Choroid plexus epithelial cell (primary cell): ENCODE data around the gene SARM1.
A peak's percentile ranks its signal among the peaks of the same experiment; 100 is the strongest.
"Not testable (repeated sequence)": the region's sequence is repeated elsewhere in the genome, so short reads cannot be mapped to it uniquely, and the experiment has no call there.

Experiments
- DNase-seq: peaks from one replicate; pipeline ENCODE4 v3.0.0-alpha.2; 2010; ENCODE audit warnings: low read depth
- H3K4me3 ChIP-seq: 2 replicates; pipeline ENCODE4 v1.5.1; 2011; ENCODE audit warnings: low read depth, mild to moderate bottlenecking, control low read depth, low read length, moderate library complexity
- CTCF ChIP-seq: conservative IDR thresholded peaks from 2 replicates; pipeline ENCODE4 v1.5.1; 2011; ENCODE audit warnings: low read depth, mild to moderate bottlenecking, control low read depth, inconsistent platforms, low read length, moderate library complexity

SARM1 gene

DNA sequence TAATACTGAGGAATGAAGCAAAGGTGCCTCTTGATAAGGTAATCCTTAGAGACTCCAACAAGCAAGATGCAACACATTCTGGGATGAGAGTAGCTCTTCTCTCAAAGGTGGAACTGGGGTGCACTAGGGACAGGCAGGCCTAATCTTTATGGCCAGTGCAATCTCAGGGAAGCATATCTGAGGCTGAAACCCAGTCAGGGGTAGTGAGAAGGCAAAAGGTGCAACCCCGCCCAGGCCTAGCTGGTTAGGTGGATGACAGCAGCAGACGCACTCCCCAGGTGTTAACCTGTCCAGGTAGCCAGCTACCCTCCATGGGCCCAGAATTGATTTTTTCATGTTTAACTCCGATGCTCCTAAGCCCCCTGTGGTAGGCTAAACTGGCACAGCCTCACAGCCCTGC is 44.4 kb downstream of the SARM1 start:
- no peak overlapping the region for H3K4me3 ChIP-seq
- DNase-seq: no peak
- no peak for TF ChIP-seq CTCF

DNA sequence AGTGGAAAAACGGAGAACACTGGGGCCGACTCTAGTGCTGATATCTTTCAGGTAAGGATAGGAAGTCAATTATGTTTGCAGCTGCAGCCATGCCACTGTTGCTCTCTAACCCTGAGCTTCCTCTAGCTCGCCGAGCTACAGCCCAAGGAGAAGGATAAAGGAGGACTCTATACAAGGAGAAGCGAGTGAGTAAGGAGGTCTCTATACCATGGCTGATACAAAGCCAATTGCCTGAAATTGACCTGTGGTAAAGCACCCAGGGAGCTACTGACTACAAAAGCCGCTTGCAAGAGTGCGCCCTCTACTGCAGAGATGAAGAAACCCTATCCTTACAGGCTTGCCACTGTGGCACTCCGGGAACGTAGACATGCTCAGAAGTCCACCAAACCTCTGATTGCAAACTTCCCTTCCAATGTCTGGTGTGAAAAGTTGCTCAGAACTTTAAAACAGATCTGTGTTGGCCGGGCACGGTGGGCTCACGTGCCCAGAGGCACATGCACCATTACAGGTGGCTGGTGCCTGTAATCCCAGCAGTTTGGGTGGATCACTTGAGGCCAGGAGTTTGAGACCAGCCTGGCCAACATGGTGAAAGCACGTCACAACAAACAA is 45.3 kb downstream of the SARM1 start:
- peak; percentile 90 for TF ChIP-seq CTCF
- no peak overlapping the region for H3K4me3 ChIP-seq
- peak; percentile 83 for DNase-seq

DNA sequence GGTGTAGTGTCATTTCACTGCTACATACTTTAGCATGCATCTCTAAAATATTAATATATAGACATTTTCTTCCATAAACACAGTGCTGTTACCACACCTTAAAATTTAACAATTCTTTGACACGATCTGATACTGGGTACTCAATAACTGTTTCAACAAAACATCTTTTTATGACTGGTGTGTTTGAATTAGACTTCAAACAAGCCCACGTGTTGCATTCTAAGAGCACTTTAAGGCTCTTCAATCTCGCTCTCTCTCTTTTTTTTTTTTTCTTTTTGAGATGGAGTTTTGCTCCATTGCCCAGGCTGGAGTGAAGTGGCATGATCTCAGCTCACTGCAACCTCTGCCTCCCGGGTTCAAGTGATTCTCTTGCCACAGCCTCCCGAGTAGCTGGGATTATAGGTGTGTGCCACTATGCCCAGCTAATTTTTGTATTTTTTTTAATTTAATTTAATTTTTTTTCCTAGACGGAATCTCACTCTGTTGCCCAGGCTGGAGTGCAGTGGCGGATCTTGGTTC is 50.4 kb downstream of the SARM1 start:
- DNase-seq: no peak
- TF ChIP-seq CTCF: no peak
- H3K4me3 ChIP-seq: no peak overlapping the region

GRCh38 chr17:28425206-28425605 is 53.7 kb downstream of the SARM1 start:
- H3K4me3 ChIP-seq: no peak overlapping the region
- no peak for DNase-seq
- no peak for TF ChIP-seq CTCF

DNA sequence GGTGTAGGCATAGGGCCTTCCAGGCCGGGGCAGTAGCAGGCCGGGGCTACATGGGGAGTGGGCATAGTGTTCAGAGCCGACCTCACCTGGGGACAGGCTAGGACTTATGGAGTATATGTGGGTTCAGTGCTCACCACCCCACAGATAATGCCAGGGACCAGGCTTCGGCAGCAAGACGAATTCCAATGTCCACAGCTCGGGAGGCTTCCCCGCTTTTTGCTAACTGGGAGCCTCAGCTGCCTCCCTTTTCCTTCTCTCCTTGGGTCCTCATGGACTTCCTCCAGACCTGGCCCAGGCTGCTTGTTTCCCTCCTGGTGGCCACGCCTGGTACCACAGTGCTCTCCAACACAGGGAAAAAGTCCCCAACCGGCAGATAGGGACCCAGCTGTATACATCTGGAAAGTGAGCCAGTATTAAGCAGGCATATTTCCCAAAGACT is 54.6 kb downstream of the SARM1 start:
- peak; percentile 15 for DNase-seq
- TF ChIP-seq CTCF: peak; percentile 50
- H3K4me3 ChIP-seq: no peak overlapping the region

DNA sequence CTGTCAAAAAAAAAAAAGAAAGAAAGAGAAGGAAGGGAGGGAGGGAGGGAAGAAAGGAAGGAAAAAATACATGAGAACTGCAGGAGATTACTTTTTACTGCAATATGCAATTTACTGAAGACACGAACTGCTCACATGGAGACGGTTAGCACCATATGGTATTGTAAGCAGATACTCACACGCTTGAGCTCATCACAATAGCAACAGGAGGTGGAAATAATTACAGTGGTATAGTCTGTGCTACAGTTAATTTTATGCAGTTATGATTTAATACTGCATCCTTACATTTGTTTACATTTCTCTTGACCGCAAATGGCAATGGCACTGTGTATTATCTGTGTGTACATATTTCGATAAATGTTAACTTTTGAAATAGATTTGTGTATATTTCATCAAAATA is 55.9 kb downstream of the SARM1 start:
- DNase-seq: no peak
- no peak overlapping the region for H3K4me3 ChIP-seq
- TF ChIP-seq CTCF: no peak

DNA sequence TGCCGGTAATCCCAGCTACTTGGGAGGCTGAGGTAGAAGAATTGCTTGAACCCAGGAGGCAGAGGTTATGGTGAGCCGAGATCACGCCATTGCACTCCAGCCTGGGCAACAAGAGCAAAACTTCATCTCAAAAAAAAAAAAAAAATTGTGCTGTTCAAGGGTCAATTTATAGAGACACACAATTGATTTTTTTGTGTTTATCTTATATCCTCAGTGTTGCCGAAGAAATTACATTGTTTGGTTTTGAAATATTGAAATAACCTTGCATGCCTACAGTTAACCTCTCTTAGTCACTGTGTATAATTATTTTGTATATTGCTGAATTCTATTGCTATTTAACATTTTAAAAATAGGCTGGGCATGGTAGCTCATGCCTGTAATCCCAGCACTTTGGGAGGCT is 56.5 kb downstream of the SARM1 start:
- DNase-seq, H3K4me3 ChIP-seq: not testable (repeated sequence)
